HL-60 (cell line): Measurements from ENCODE around the gene PCOLCE2.

ENCODE experiments used
- CTCF ChIP-seq: IDR thresholded peaks from one replicate; pipeline ENCODE4 v1.5.1; 2011; ENCODE audit warnings: low read length, control low read depth, inconsistent platforms; ENCODE audit not compliant: insufficient read depth
- GABPA ChIP-seq: IDR thresholded peaks from 2 replicates; pipeline ENCODE4 v1.6.1; 2012; ENCODE audit warnings: low read depth
- POLR2AphosphoS5 ChIP-seq: IDR thresholded peaks from 2 replicates; pipeline ENCODE4 v1.6.1; 2012; ENCODE audit warnings: low read depth
- REST ChIP-seq: IDR thresholded peaks from 2 replicates; pipeline ENCODE4 v1.6.1; 2012; ENCODE audit warnings: low read depth; ENCODE audit not compliant: insufficient replicate concordance
- SPI1 ChIP-seq: IDR thresholded peaks from 2 replicates; pipeline ENCODE4 v1.6.1; 2012; ENCODE audit warnings: low read depth, mild to moderate bottlenecking, borderline replicate concordance

GRCh38 chr3:142930463-142930862, 41.6 kb upstream of the PCOLCE2 start:
- TF ChIP-seq REST (no peak), CTCF (no peak), GABPA (no peak), SPI1 (no peak), POLR2AphosphoS5 (no peak)
